IPS-20b (cell line): ENCODE measurements around the gene FAM25G.

ENCODE experiments used
- H3K27ac ChIP-seq: one replicate; pipeline ENCODE4 v1.5.1; 2013; ENCODE audit warnings: low read length
- H3K27me3 ChIP-seq: 2 replicates; pipeline ENCODE4 v1.6.1; 2013; ENCODE audit warnings: mild to moderate bottlenecking, low read length, inconsistent platforms; ENCODE audit not compliant: insufficient read depth
- H3K36me3 ChIP-seq: 2 replicates; pipeline ENCODE4 v1.6.1; 2013; ENCODE audit warnings: low read depth, mild to moderate bottlenecking, inconsistent platforms, low read length, moderate library complexity; ENCODE audit not compliant: insufficient read depth
- H3K4me1 ChIP-seq: 2 replicates; pipeline ENCODE4 v1.6.1; 2013; ENCODE audit warnings: mild to moderate bottlenecking, control low read depth, inconsistent platforms, low read length, moderate library complexity; ENCODE audit not compliant: insufficient read depth
- H3K4me3 ChIP-seq: 2 replicates; pipeline ENCODE4 v1.5.1; 2013; ENCODE audit warnings: mild to moderate bottlenecking, low read length, inconsistent platforms
- H3K9ac ChIP-seq: 2 replicates; pipeline ENCODE4 v1.6.1; 2013; ENCODE audit warnings: low read depth, mild to moderate bottlenecking, inconsistent platforms, low read length, moderate library complexity
- H3K9me3 ChIP-seq: 2 replicates; pipeline ENCODE4 v1.6.1; 2013; ENCODE audit warnings: mild to moderate bottlenecking, low read depth, low read length, inconsistent platforms; ENCODE audit not compliant: insufficient read depth

The FAM25G gene

DNA sequence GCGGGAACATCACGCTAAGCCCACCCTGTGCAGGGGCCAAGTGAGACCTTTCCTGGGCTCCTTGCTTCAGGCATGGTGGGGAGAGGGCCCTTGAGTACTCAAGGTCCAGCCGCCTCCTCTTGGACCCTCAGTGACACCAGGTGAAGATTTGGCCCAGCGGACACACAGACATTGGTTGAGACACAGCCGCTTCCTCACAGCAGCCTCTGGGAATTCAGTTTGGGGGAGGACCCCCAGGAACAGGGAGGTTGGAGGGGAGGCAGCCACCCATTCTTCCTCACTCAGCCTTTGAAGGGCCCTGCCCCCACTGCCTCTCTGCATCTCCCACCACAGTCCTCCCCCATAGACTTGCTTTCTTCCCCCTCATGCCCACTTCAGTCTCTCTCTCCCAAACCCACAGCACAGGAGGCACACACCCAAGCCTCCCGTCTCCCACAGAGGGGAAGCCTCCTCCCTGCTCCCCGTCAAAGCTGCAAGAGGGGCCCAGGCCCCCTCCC, 39.5 kb downstream of the FAM25G start:
- Histone ChIP-seq H3K4me1 (0 out of 2 replicates have a peak, but pooled peaks cover 3% of the 10 kb centered on the region), H3K36me3 (no peaks in the 10 kb centered on the region), H3K9ac (no peak overlapping the region), H3K9me3 (no peaks in the 10 kb centered on the region), H3K27me3 (no peaks in the 10 kb centered on the region), H3K4me3 (no peak overlapping the region), H3K27ac (no peak overlapping the region)

DNA sequence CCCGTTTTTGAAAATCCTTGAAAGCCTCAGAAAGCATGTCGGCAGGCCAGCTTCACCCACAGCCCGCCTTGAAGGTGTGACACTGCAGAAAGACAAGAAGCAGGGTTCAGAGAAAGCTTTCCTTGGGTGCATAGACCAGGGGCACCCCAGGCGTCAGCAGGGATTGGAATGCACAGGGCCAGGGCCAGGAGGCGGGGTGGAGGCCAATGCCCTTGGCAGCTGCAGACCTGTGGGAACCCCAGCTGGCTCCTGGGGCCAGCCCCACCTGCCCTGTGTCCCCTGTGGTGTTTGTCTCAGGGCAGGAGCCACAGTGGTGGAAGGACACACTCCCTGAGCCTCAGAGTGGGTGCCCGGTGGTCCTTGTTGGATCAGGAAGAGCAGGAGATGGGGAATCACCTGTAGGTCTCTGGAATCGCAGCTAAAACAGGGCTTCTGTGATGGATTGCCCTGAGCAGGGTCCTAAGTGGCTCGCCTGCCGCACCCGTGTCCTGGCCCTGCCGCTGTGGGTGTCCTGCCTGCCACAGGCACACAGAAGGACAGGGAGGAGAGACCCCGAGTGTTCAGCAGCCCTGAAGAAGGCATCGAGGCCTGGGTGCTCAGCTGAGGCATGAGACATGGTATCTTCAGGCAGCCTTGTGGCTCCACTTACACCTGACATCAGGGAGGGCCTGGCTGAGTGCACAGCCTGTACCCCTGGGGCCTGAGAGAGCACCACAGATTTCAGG, 40.1 kb downstream of the FAM25G start:
- Histone ChIP-seq H3K9ac (no peak overlapping the region), H3K27ac (no peak overlapping the region)

DNA sequence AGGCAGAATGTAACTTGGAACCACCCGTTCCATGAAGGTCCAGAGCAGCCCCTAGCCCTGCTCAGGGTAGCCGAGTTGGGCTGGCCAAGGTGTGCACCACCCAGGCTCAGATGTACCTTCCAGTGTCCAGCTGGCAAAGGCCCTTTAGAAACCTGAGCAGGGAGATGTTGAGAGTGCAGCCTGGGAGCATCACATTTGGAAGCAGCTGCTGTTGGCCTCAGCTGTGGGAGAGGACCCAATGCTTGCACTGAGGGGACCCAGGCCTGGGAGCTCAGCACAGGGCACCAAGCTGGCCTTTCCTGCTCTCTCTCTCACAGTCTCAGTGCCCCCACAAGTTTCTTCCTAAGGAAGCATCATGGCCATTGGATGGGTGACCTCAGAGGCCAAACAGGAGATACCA, 41.1 kb downstream of the FAM25G start:
- H3K4me3 ChIP-seq = no peak overlapping the region
- H3K4me1 ChIP-seq = 0 out of 2 replicates have a peak, but pooled peaks cover 3% of the 10 kb centered on the region
- no peak overlapping the region for H3K27ac ChIP-seq
- peaks cover 10% of the 10 kb centered on the region; the same call in 1 of the 2 replicates for H3K9me3 ChIP-seq
- no peaks in the 10 kb centered on the region for H3K27me3 ChIP-seq
- H3K36me3 ChIP-seq = no peaks in the 10 kb centered on the region
- no peak overlapping the region for H3K9ac ChIP-seq

More for the DNA sequence above, 40.1 kb downstream of the FAM25G start:
- H3K27me3 ChIP-seq = no peaks in the 10 kb centered on the region
- no peak overlapping the region for H3K4me3 ChIP-seq
- H3K4me1 ChIP-seq = 0 out of 2 replicates have a peak, but pooled peaks cover 3% of the 10 kb centered on the region
- H3K36me3 ChIP-seq = no peaks in the 10 kb centered on the region
- H3K9me3 ChIP-seq = 0 out of 2 replicates have a peak, but pooled peaks cover under 1% of the 10 kb centered on the region

DNA sequence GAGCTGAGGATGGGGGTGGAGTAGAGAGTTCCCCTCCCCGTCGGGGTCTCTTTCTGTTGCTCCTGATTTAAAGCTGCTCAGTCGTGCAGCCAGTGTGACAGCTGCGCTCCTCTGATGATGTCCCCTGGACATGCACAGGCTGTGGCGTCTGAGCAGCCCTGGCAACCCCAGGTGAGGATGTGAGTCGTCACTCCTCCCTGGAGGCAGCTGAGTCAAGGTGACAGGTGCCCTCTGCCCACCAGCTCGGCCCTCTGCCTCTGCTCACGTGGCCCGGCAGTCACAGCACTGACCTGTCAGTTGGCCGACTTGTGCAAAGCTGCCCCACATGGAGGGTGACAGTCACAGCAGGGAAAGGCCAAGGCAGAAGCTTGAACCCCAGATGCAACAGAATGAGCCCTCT, 41.5 kb downstream of the FAM25G start:
- no peak overlapping the region for H3K9ac ChIP-seq
- no peaks in the 10 kb centered on the region for H3K27me3 ChIP-seq
- H3K4me3 ChIP-seq = no peak overlapping the region
- H3K4me1 ChIP-seq = 0 out of 2 replicates have a peak, but pooled peaks cover 3% of the 10 kb centered on the region
- peaks cover 11% of the 10 kb centered on the region; the same call in 1 of the 2 replicates for H3K9me3 ChIP-seq
- no peak overlapping the region for H3K27ac ChIP-seq
- no peaks in the 10 kb centered on the region for H3K36me3 ChIP-seq

DNA sequence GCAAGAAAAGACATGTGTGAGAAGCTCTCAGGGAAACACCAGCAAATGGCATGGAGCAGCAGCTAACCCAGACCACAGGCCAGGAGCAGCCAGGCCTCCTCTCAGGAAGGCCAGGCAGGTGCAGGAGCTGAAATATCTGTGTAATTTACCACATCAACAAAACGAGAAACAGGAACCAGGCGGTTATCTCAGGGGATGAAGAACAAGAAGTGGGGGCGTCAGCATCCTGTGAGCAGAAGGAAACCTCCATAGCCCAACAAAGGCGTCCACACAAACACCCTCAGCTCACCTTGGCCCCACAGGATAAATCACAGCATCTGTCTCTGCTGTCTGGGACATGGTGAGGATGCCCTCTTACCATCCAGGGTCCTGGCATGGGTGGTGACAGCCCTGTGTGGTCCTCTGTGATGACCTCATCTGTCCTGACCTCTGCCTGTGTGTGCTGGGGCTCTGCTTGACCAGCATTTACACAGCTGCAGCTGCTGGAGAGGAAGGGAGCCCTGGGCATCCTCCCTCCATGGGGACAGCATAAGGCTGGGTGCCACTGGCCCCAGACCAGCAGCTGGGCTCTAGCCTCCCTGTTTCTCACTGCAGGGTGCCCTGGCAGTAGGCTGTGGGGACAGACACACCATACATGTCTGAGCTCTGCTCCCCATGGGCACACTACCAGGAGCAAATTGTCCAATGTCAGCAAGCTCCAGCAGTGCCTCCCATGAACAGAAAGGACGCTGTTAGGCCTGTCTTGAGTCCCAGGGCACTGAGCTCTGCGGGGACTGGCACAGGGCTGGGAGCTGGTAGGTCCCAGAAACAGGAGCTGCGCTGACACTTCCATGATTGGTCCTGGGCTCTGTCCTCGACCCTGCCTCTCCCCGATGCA, 42.2 kb downstream of the FAM25G start:
- Histone ChIP-seq H3K9me3 (peaks cover 11% of the 10 kb centered on the region; the same call in 1 of the 2 replicates), H3K27me3 (no peaks in the 10 kb centered on the region), H3K4me1 (0 out of 2 replicates have a peak, but pooled peaks cover 3% of the 10 kb centered on the region), H3K36me3 (no peaks in the 10 kb centered on the region), H3K27ac (no peak overlapping the region), H3K9ac (no peak overlapping the region), H3K4me3 (no peak overlapping the region)

DNA sequence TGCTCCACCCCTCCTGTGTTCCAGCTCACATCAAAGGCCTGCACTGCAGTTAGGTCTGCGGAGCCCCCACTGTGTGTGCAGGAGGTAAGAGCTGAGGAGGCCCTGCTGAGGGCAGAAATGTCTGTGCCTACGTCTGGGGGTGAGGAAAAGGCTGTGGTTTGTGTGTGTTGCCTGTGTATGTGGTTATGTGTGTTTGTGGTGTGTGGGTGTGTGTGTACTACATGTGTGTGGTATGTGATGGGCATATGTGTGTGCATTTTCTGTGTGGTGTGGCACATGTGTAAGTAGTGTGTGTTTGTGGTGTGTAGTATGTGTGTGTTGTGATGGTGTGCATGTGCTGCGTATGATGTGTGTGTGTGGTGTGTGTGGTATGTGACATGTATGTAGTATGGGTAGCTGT, 43.8 kb downstream of the FAM25G start:
- no peak overlapping the region for H3K27ac ChIP-seq
- 0 out of 2 replicates have a peak, but pooled peaks cover 2% of the 10 kb centered on the region for H3K4me1 ChIP-seq
- no peaks in the 10 kb centered on the region for H3K27me3 ChIP-seq
- H3K9ac ChIP-seq = no peak overlapping the region
- H3K36me3 ChIP-seq = no peaks in the 10 kb centered on the region
- no peak overlapping the region for H3K4me3 ChIP-seq
- H3K9me3 ChIP-seq = peaks cover 11% of the 10 kb centered on the region; the same call in 1 of the 2 replicates

DNA sequence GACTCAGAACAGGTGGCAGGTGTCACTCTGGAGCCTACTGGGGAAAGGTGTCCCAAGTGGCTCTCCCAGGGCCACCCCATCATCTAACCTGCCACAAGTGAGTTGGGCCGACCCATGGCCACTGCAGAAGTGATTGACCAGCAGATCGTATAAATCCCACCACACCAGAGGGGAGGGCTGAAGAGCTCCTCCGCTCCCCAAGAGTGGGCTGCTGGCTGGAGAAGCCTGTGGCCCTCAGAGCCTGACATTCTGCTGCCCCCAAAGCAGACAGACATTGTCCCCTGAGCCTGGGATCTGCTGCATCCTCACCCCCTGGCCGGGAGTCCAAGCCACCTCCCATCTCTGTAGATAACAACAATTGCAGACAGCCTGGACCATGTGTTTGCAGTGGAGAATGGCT, 44.3 kb downstream of the FAM25G start:
- no peaks in the 10 kb centered on the region for H3K4me1 ChIP-seq
- no peaks in the 10 kb centered on the region for H3K27me3 ChIP-seq
- H3K27ac ChIP-seq = no peak overlapping the region
- peaks cover 11% of the 10 kb centered on the region; the same call in 1 of the 2 replicates for H3K9me3 ChIP-seq
- H3K36me3 ChIP-seq = no peaks in the 10 kb centered on the region
- no peak overlapping the region for H3K4me3 ChIP-seq
- H3K9ac ChIP-seq = no peak overlapping the region

DNA sequence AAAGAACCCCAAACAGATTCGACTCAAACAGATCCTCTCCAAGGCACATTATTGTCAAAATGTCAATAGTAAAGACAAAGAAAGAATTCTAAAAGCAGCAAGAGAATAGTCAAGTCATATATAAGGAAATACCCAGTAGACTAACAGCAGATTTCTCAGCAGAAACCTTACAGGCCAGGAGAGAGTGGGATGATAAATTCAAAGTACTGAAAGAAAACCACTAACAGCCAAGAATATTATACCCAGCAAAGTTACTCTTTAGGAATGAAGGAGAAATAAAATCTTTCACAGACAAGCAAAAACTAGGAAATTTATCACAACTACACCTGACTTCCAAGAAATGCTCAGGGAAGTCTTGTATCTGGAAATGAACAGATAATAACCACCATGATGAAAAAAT, 45.8 kb downstream of the FAM25G start:
- Histone ChIP-seq H3K27me3 (no peaks in the 10 kb centered on the region), H3K27ac (no peak overlapping the region), H3K9me3 (peaks cover 11% of the 10 kb centered on the region; the same call in 1 of the 2 replicates), H3K36me3 (no peaks in the 10 kb centered on the region), H3K4me1 (no peaks in the 10 kb centered on the region), H3K4me3 (no peak overlapping the region), H3K9ac (no peak overlapping the region)

DNA sequence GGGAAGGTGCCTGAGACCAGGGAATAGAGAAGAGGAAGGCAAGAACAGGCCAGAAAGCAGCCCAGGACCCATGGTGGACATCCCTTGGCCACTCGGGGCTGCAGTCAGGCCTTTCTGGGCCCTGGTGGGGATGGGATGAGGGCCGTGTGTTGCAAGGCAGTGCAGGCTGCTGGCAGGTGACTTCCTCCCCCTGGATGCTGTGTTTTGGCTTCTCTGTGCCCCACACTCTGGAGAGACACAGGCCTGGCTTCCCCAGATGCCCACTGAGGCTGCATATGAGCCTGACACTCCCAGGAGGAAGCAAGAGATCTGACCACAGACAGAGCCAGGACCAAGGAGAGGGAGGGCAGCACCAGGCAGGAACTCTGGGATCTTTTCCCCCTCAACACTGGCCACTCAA, 47.5 kb downstream of the FAM25G start:
- H3K9ac ChIP-seq = no peak overlapping the region
- no peaks in the 10 kb centered on the region for H3K4me1 ChIP-seq
- H3K4me3 ChIP-seq = no peak overlapping the region
- no peaks in the 10 kb centered on the region for H3K36me3 ChIP-seq
- H3K9me3 ChIP-seq = peaks cover 11% of the 10 kb centered on the region; the same call in 1 of the 2 replicates
- H3K27me3 ChIP-seq = no peaks in the 10 kb centered on the region
- H3K27ac ChIP-seq = no peak overlapping the region

DNA sequence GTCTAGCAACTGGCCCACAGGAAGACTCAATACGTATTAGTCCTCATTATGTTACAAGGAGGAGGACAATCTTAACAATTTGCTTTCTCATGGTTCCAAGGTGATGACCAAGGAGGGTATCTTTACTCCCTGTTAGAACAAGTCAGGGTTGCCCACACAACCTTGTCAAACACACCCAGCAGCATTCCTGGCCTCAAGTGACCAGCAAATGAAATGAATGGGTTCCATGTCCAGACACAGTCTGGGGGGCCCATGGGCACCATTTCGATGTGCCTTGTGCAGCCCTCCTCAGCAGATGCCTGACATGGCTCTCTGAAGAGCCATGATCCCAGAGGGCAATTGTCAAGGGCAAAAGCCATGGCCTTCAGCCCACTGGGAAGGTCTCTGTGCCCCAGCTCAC, 48.4 kb downstream of the FAM25G start:
- Histone ChIP-seq H3K36me3 (no peaks in the 10 kb centered on the region), H3K9me3 (peaks cover 11% of the 10 kb centered on the region; the same call in 1 of the 2 replicates)

DNA sequence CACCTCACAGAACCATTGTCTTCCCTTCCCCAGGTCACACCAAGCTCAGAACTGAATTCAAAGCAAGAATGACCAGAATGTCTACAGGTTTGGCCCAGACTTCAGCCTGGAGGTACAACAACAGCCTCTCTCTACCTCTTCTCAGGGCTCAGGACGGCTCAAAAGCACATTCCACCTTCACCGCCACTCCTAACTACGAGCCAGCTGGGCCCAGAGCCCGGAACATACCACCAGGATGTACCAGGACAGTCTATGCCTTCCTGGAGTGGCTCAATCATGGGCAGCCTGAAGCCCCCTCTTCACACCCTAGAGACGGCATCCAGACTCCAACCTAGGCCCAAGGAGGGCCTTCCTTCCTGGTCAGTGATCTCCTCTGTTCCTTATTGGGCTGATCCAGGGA, 49.1 kb downstream of the FAM25G start:
- H3K9me3 ChIP-seq = peaks cover 11% of the 10 kb centered on the region; the same call in 1 of the 2 replicates
- no peak overlapping the region for H3K4me3 ChIP-seq
- H3K36me3 ChIP-seq = no peaks in the 10 kb centered on the region
- H3K9ac ChIP-seq = no peak overlapping the region
- no peaks in the 10 kb centered on the region for H3K27me3 ChIP-seq
- no peak overlapping the region for H3K27ac ChIP-seq
- no peaks in the 10 kb centered on the region for H3K4me1 ChIP-seq

More for the DNA sequence above, 48.4 kb downstream of the FAM25G start:
- Histone ChIP-seq H3K27me3 (no peaks in the 10 kb centered on the region), H3K27ac (no peak overlapping the region), H3K4me1 (no peaks in the 10 kb centered on the region), H3K4me3 (no peak overlapping the region), H3K9ac (no peak overlapping the region)
